GM19193 (cell line): ENCODE results near the gene TRABD.

Experiments used
- POLR2A ChIP-seq: IDR thresholded peaks from 4 replicates; pipeline ENCODE4 v1.6.1; 2011; ENCODE audit not compliant: insufficient read depth, insufficient read length; ENCODE audit errors: extremely low read depth

The TRABD gene

DNA sequence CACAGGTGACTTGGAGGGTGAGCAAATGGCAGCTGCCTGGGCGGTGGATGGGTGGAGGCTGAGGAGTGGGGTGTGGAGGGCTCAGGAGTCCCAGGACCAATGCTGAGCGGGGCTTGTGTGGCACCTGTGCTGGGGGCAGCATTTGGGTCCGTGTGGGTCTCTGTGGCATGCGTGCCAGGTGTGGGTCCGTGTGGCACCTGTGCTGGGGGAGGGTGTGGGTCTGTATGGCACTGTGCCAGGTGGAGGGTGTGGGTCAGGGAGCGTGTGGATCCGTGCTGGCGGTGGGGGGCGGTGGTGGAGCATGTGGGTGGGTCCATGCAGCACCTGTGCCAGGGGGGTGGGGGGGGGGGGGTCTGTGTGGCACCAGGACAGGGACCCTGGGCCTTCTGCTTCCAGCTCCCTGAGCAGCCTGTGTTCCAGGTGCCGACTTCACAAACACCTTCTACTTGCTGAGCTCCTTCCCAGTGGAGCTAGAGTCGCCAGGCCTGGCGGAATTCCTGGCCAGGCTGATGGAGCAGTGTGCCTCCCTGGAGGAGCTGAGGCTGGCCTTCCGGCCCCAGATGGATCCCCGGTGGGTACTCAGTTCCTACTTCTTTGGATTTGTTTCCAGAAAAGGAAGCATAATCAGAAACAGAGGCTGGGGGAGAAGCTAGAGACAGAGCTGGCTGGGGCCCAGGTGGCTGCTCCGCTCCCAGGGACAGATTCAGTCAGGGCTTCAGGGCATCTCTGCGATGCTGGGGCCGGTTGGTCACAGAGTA, 29.8 kb downstream of the TRABD start:
- no peak for TF ChIP-seq POLR2A

GRCh38 chr22:50216055-50216683, 30.5 kb downstream of the TRABD start:
- TF ChIP-seq POLR2A: no peak

DNA sequence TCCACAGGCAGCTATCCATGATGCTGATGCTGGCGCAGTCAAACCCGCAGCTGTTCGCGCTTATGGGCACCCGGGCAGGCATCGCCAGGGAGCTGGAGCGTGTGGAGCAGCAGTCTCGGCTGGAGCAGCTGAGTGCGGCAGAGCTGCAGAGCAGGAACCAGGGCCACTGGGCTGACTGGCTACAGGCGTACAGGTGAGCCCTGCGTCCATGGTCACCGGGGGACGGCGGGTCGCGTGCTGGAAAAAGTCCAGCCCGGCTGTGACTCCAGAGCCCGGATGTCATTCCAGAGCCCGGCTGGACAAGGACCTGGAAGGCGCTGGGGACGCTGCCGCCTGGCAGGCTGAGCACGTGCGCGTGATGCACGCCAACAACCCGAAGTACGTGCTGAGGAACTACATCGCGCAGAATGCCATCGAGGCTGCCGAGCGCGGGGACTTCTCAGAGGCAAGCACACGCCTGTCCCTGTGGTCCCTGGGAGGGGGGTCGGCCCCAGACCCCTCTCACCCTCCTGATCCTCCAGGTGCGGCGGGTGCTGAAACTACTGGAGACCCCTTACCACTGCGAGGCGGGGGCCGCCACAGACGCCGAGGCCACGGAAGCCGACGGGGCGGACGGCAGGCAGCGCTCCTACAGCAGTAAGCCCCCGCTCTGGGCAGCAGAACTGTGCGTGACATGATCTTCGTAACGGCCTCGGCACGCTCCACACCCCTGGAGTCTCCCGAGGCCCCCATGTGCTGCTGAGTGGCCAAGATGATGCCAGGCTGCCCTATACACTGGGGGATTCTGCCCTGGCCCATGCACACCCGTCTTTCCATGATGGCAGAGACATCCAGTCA, 31.2 kb downstream of the TRABD start:
- TF ChIP-seq POLR2A: no peak

- no peak for TF ChIP-seq POLR2A
Observed at GRCh38 chr22:50217543-50218152, 31.9 kb downstream of the TRABD start.

- no peak for TF ChIP-seq POLR2A
Observed at GRCh38 chr22:50218153-50218995, 32.7 kb downstream of the TRABD start.

DNA sequence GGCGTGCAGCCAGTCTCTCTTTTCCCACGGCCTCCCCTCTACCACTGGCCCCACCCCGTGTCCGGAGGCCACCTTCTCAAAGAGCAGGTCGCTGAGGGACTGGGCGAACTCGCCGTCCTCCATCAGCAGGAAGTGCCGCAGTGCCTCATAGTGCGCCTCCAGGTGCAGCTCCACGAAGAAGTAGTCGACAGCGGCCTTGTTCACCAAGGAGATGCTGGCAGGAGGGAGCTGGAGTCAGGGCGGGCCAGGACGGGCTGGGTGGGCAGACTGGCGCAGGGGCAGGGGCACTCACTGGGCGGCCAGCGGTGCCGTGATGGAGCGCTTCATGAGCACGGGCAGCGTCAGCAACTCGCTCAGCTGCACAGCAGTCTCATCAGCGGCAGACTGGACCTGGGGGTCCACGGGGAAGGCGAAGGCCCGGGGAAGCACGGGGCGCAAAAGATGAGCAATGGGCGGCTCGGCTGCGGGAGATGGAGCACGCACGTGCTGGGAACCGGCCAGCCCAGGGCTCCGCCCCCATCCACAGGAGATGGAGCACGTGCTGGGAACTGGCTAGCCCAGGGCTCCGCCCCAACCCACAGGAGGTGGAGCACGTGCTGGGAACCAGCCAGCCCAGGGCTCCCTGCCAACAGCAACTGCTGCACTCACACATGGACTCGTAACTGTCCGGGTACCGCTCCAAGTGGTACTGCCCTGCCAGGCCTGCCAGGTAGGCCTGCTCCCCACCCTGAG, 33.4 kb downstream of the TRABD start:
- TF ChIP-seq POLR2A: no peak

DNA sequence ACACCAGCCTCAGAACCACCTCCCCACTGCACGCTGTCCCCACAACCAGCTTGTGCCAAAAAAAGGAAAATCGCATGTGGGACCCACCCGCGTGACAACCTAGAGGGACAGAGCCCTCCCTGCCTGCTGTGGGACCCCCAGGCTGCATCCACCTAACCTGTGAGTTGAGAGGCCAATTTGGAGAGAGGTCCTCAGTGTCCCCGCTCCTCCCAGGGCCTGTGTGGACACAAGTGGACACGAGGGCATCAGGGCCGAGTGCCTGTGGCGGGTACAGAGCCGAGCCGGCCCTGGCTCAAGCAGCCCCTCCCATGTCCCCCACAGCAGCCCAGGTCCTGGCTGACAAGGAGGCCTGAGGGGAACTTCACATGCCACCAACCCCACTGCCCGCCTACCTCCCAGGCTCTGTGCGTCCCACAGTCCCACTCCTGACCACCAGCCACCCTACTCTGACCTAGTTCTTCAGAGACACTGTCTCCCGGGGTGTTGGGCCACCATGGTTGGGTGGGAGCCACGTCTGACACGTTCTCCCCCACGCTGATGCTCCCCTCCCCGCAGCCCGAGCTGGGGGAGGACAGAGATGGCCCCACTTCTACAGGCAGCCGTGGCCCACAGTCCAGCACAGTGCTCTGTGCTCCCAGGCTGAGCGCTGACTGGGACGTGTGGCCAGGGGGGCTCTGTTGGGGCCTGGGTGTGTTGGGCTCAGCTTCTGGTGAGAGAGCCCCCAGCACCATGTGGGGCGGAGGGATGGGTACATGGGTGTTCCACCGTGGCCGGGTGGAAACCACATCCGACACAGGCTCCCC, 34.3 kb downstream of the TRABD start:
- no peak for TF ChIP-seq POLR2A

- no peak for TF ChIP-seq POLR2A
Observed at GRCh38 chr22:50220603-50221409, 35.1 kb downstream of the TRABD start.

DNA sequence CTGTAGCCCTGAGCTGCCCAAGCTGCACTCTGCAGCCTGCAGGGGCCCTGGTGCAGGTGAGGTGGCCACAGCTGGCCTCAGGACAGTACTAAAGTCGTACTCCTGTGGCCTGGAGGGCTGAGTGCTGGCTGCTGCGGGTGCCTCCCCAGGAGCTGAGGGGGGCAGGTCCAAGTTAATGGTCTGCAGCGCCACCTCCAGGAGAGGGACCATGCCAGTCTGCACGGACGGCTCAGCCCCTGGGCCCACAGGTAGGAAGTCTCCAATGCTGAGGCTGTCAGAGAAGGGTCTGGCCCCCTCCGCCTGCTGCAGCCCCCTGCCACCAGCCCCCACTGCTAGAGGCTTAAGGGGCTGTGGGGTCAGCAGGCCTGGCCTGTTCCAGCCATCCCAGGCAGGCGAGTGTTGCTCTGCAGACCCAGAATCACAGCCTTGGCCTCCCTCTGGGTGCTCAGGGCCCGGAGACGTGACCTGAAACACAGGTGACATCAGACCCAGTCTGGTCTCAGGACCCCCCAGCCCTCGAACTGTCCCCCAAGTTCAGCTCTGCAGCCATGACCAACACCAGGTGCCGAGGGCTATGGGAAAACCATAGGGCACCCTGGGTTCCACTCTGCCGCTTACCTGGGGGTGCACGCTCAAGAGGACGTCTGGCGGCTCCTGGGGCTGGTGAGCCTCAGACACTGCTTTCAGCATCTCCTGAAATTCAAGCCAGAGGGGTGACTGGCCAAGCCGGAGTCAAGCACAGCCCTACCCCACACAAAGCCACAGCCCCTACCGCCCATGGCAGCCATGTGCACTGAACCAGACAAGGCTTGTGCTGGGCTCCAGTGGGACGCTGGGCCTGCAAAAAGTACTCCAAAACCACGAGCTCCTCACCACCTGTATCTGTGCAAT, 35.9 kb downstream of the TRABD start:
- TF ChIP-seq POLR2A: no peak

DNA sequence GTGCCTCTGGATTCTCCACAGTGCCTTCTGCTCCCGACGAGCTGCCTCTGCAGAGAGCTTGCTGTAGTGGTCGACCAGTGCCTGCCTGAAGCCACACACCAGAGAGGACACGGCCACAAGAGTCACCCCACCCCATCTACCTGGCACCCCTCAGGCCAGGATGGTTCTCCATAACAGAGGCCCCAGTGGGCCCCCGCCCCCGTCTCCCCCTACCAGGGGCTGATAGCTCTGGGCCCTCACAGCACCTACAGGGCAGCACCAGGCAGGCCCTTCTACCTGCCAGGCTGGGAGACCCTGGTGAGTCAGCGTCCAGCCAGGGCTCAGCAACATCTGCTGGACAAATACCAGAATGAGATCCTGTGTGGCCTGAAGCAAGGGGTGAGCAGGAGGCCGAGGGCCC, 36.8 kb downstream of the TRABD start:
- TF ChIP-seq POLR2A: no peak

GRCh38 chr22:50224071-50224470, 38.4 kb downstream of the TRABD start:
- no peak for TF ChIP-seq POLR2A
